ENCODE results near the gene WDFY2. TPM values are rescaled to one million over a fixed set of nuclear protein-coding genes. Genes with fewer than 3 reads are reported as not detected.

WDFY2 gene
- total RNA-seq, 2 donors from 2014 or later: 25.7 to 31.9 TPM

DNA sequence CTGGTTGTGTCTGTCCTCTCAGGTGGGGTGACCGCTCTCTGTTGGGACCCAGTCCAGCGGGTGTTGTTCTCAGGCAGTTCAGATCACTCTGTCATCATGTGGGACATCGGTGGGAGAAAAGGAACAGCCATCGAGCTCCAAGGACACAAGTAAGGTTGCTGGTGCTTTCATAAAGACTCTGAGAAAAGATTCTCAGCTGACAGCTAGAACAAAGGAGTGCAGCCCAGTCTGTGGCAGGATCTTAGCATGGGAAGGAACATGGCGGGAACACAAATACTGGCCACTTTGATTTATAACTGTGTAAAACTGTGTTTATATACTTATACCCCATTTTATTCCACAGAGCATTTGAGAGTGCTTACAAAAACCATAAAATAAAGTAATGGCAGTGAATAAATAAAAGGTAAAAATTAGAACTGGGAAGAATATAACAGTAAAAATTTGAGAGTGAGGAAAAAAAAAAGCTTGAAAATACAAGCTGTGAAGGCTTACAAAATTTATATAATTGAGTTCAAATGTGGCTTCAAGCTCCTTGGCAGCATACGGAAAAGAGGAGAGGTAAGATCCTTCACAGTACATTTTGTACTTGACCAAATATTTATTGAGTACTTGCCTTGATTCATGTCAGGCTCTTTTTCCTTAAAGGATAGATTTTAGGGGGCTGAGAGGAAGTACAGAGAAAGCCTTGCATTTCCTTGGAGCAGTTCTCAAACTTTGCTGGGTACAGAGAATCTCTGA is 154.9 kb downstream of the WDFY2 start:
- no peak for ATAC-seq
- no peak for DNase-seq
- peaks cover 23% of the 10 kb centered on the region for H3K4me1 ChIP-seq
- H3K27me3 ChIP-seq: no peaks in the 10 kb centered on the region
- H3K9me3 ChIP-seq: no peaks in the 10 kb centered on the region
- no peak overlapping the region for H3K4me3 ChIP-seq
- TF ChIP-seq, protein P1, sequence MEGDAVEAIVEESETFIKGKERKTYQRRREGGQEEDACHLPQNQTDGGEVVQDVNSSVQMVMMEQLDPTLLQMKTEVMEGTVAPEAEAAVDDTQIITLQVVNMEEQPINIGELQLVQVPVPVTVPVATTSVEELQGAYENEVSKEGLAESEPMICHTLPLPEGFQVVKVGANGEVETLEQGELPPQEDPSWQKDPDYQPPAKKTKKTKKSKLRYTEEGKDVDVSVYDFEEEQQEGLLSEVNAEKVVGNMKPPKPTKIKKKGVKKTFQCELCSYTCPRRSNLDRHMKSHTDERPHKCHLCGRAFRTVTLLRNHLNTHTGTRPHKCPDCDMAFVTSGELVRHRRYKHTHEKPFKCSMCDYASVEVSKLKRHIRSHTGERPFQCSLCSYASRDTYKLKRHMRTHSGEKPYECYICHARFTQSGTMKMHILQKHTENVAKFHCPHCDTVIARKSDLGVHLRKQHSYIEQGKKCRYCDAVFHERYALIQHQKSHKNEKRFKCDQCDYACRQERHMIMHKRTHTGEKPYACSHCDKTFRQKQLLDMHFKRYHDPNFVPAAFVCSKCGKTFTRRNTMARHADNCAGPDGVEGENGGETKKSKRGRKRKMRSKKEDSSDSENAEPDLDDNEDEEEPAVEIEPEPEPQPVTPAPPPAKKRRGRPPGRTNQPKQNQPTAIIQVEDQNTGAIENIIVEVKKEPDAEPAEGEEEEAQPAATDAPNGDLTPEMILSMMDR (IDR thresholded peaks at IDR 0.05): no peak
- TF ChIP-seq POLR2A (IDR thresholded peaks at IDR 0.05): no peak
- H3K27ac ChIP-seq: peak overlapping the region in 2 of 4 donors; percentile 1 to 53
- WGBS, 2 donors: 79 to 84% methylated on average over 6 of the region's 6 CpGs
- intact Hi-C loops (cut with DNase I): no loop called here
- no peaks in the 10 kb centered on the region for H3K36me3 ChIP-seq (replicated peaks in 1 of 2; ENCODE audit: insufficient read depth in 1 of 2, low read depth in 2 of 2)

DNA sequence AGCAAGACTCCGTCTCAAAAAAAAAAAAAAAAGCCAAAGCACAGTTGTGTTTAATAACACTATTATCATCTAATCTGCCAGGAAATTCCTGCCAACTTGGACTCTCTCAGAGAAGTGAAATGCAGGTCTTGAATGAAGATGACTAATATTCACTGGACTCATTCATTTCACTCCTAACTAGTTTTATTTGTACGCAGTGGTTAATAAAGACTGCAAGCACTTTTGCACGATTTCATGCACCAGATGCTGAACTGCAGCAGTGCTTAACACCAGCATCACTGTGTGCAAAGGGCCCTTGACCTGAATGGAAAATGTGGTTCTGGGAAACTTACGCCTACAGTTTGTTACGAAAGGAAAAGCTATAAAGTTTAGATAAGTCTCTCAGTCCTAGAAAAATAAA is 156.4 kb downstream of the WDFY2 start:
- Histone ChIP-seq H3K27ac (peak overlapping the region in 2 of 4 donors; percentile 19 to 53), H3K27me3 (no peaks in the 10 kb centered on the region), H3K36me3 (replicated peaks in 1 of 2; ENCODE audit: insufficient read depth in 1 of 2, low read depth in 2 of 2) (no peaks in the 10 kb centered on the region), H3K4me1 (peaks cover 33% of the 10 kb centered on the region), H3K4me3 (no peak overlapping the region), H3K9me3 (no peaks in the 10 kb centered on the region)
- DNase-seq (no peak), ATAC-seq (peak; percentile 13)
- 54 to 66% methylated on average over 5 of the region's 5 CpGs for WGBS, 2 donors
- intact Hi-C loops (cut with DNase I): no loop called here
- TF ChIP-seq, protein P1 (IDR thresholded peaks at IDR 0.05): no peak
- no peak for TF ChIP-seq POLR2A (IDR thresholded peaks at IDR 0.05)

DNA sequence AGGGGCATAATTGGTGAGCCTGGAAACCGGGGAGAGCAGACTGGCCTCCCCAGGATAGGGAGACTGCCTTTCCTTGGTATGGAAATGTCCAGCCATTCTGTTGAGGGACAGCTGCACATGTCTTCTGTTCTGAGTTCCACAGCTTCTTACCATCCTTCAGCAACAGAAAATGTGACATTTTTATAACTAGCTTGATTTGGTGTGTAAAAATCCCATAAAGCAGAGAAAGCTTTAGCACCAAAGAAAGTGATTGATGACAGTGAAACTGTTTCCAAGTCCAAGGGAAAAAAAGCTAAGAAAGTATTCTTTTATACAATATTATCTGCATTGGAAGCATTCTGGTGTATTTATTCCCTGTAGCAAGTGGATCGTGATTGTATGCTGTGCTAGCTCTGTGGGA is 157.8 kb downstream of the WDFY2 start:
- DNase-seq: no peak
- H3K9me3 ChIP-seq: no peaks in the 10 kb centered on the region
- no peak for ATAC-seq
- H3K36me3 ChIP-seq (replicated peaks in 1 of 2; ENCODE audit: insufficient read depth in 1 of 2, low read depth in 2 of 2): no peaks in the 10 kb centered on the region
- no peaks in the 10 kb centered on the region for H3K27me3 ChIP-seq
- H3K4me1 ChIP-seq: peaks cover 45% of the 10 kb centered on the region
- TF ChIP-seq POLR2A (IDR thresholded peaks at IDR 0.05): no peak
- TF ChIP-seq, protein P1 (IDR thresholded peaks at IDR 0.05): no peak
- H3K27ac ChIP-seq: peak overlapping the region in 1 of 4 donors; percentile 19
- intact Hi-C loops (cut with DNase I): no loop called here
- 81% methylated on average over 2 of the region's 2 CpGs for WGBS, 2 donors
- no peak overlapping the region for H3K4me3 ChIP-seq

DNA sequence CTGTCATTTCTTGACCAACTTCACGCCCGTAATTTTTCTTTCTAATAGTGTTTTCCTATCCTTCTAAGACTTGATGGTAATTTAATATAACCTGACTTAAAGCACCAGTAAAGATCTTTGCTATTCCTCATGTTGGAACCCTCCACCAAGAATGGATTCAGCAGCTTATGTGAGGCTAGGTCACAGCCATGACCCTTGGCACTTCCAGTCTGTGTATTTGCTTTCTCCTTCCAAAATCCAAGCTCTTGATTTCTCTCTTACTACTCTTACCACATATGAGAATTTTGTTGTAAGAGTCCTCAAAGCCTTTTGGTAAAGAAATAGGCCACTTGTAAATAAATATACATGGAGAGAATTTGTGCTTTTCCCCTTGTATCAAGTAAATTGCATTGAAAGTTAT is 158.3 kb downstream of the WDFY2 start:
- WGBS, 2 donors: 91 to 98% methylated on average over 2 of the region's 2 CpGs
- Histone ChIP-seq H3K4me3 (no peak overlapping the region), H3K27ac (peak overlapping the region in 1 of 4 donors; percentile 11), H3K27me3 (no peaks in the 10 kb centered on the region), H3K9me3 (no peaks in the 10 kb centered on the region), H3K4me1 (peaks cover 50% of the 10 kb centered on the region), H3K36me3 (replicated peaks in 1 of 2; ENCODE audit: insufficient read depth in 1 of 2, low read depth in 2 of 2) (no peaks in the 10 kb centered on the region)
- intact Hi-C loops (cut with DNase I): no loop called here
- ATAC-seq: no peak
- no peak for DNase-seq
- no peak for TF ChIP-seq POLR2A (IDR thresholded peaks at IDR 0.05)
- TF ChIP-seq, protein P1 (IDR thresholded peaks at IDR 0.05): no peak

DNA sequence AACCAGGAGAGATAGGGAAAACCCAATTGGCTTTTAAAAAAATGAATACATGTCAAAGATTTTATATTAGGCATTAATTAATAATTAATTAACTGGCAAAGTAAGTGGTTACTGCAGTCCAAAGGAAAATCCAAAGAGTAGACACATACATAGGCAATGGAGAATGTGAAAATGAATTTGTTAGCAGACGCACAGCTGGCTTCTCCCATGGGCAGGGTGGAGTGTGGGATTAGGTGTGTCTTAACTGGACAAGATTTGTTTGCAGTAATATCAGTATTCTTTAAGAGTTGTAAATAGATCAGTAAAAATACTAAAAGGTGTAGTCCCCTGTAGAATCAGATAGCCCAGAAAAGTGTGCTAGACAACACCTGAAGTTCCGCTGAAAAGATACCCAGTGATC is 161.0 kb downstream of the WDFY2 start:
- whole genome bisulfite sequencing, 2 donors: 62 to 77% methylated on average over 2 of the region's 2 CpGs
- no peaks in the 10 kb centered on the region for H3K27me3 ChIP-seq
- ATAC-seq (peak; percentile 47), DNase-seq (peak in 1 of 4 donors; percentile 37)
- H3K4me1 ChIP-seq: peaks cover 40% of the 10 kb centered on the region
- H3K4me3 ChIP-seq: no peak overlapping the region
- H3K36me3 ChIP-seq (replicated peaks in 1 of 2; ENCODE audit: insufficient read depth in 1 of 2, low read depth in 2 of 2): peaks cover 0 to 5% of the 10 kb centered on the region in 2 donors
- peak overlapping the region in 3 of 4 donors; percentile 22 to 53 (median 24) for H3K27ac ChIP-seq
- intact Hi-C loops (cut with DNase I): no loop called here
- TF ChIP-seq, protein P1 (IDR thresholded peaks at IDR 0.05): no peak
- peaks cover 0 to 4% (median 0%) of the 10 kb centered on the region in 3 donors for H3K9me3 ChIP-seq

All from body of pancreas (tissue), 4 donors.